Hindlimb muscle (tissue), 1 donor: ENCODE measurements around the gene HSPA14. TPM values are rescaled to one million over a fixed set of nuclear protein-coding genes. Genes with fewer than 3 reads are reported as not detected.
"Not testable (repeated sequence)": the region's sequence is repeated elsewhere in the genome, so short reads cannot be mapped to it uniquely, and the experiment has no call there.

Experiments used
- DNase-seq: peaks from one replicate; pipeline ENCODE4 v3.0.0-alpha.2; 2013
- polyA plus RNA-seq: library from polyadenylated mRNA; unstranded; fragments of 120-200 nt; gene quantifications from one replicate; pipeline ENCODE4 v1.2.1, GENCODE V29; 2013; ENCODE audit not compliant: insufficient read length

The HSPA14 gene
- polyA plus RNA-seq, 1 donor: 13.3 TPM

DNA sequence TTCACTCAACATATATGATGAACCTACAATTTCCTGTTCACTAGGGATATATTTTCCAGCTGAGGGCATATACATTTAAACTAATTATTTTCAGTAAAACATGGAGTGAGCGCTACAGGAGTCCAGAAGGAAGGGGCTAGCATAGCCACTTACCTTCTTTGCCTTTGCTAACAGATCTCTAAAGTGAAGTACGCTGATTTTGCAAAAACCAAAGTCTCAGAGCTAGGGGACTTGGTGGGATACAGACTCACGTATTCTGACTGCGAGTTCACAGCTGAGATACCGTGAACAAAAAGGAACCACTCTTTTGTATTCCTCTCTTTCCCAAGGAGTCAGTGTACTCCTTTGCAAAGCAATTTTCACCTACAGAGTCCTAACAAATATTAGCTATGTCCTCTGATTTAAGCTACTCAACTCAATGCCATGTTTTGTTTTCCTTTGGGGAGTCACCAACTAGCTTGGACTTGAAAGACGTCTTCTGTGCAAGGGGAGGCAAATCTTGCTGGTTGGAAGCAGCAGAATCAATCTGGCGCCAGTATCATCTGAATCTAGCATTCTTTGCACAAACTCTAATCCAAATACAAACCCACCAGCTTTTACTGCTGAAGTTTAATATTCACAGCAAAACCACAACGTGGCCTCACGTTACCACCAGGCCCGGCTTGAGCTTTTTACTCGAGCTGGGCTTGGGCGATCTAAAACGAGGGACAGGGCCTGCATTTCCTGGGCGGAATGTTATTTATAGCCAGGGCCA lies 926 bp upstream of the HSPA14 start:
- DNase-seq: no peak

DNA sequence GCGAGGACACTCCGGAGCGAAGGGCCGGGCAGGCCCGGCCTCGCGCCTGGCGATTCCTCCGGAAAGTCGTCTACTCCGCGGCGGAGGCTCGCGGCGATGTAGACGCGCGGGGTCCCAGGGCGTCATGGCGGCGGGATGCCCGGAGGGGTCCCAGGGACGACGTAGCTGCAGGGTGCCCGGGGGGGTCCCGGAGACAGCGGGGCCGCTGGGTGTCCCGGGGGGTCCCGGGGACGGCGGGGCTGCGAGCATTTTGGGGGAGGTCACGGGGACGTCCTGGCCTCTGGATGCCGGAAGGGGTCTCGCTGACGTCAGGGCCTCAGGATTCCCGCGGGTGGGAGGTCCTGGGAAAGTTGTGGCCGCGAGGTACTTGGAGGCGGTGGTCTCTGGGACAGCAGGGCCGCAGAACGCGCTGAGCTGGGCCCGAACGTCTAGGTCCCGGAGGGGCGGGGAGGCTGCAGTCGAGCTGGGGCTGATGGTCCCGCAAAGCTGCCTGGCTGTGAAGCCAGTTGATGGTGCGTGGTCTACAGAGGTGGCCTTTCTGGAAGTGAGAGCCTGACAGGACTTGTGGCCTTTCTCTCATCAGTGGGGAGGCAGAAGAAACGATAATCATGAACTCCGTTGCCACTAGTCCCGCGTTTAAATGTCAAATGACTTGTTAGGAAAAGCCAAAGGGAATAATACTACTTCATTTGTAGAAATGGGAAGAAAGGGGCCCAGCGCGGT lies 637 bp downstream of the HSPA14 start:
- peak; percentile 38 for DNase-seq

DNA sequence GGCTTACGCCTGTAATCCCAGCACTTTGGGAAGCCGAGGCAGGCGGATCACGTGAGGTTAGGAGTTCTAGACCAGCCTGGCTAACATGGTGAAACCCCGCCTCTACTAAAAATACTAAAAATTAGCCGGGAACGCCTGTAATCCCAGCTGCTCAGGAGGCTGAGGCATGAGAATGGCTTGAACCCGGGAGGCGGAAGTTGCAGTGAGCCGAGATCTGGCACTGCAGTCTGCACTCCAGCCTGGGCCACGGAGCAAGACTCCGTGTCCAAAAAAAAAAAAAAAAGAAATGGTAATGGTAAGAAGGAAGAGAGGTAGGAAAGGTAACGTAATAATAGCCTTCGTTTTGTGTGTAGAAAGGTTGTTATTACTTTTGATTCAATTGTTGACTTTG lies 1.2 kb downstream of the HSPA14 start:
- no peak for DNase-seq

DNA sequence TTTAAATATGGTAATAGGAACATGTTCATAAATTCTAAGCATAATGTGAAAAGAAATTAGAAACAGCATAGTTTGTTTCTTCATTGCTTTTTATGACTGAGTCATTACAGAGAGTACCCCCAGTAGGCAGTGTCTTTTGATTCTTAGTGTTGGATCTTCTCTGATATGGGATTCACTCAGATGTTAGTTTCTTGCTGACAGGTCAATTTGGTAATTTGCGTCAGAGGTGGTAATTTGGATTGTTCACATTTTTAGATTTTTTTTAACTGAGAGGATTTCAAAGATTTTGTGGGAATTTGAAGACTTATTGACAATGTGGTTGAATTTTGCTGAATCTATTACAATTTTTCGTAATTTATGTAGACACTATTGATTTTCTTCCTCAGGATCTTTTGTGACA lies 2.1 kb downstream of the HSPA14 start:
- DNase-seq: no peak

DNA sequence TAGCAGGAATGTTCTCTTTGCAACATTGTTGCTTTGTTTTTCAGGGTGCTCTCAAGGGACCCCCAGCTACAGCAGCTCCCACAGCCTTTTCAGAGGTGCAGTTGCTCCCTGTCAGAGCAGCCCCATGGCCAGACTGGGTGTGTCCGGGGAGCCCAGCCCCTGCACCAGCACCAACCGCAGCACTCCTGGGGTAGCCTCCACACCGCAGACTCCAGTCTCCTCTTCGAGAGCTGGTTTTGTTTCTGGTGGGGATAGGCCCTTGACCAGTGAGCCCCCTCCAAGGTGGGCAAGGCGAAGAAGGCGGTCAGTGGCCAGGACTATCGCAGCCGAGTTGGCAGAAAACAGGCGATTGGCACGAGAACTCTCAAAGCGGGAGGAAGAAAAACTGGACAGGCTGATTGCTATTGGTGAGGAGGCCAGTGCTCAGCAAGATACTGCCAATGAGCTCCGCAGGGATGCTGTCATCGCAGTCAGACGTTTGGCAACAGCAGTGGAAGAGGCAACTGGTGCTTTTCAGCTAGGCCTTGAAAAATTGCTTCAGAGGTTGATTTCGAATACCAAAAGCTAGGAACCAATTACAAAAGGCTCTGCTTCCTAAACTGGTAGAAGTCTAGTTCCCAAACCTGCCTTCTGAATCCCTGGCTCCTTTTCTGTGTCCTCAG lies 5.4 kb downstream of the HSPA14 start:
- no peak for DNase-seq

DNA sequence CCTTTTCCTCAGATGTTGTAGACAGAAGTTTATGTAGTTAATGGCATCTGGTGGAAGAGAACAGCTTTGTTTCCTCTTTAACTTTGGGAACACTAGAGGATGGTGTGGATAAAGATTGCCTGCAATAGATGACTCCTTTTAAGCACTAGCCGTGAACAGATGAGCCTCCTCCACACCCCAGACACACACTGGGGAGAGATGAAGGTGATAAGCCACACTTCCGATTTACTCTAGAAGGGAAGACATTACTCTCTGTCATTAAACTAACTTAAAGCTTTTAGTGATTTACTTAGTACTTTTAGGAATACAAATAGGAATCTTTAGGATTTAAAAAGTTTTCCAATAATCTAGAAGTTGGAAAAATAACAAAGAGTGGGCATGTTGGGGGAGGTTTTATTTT lies 6.8 kb downstream of the HSPA14 start:
- no peak for DNase-seq

DNA sequence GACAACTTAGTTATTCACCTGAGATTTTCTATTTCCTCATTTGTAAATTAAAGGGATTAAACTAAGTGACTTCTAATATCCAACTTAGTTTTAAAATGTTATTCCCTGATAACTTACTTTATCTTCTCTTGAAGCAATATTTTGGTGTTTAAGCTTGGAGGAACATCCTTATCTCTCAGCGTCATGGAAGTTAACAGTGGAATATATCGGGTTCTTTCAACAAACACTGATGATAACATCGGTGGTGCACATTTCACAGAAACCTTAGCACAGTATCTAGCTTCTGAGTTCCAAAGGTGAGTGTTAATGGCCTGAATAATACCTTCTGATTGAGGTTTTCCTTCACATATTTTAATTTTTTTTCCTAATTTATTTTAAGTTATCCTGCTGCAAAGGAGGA lies 14.1 kb downstream of the HSPA14 start:
- no peak for DNase-seq

DNA sequence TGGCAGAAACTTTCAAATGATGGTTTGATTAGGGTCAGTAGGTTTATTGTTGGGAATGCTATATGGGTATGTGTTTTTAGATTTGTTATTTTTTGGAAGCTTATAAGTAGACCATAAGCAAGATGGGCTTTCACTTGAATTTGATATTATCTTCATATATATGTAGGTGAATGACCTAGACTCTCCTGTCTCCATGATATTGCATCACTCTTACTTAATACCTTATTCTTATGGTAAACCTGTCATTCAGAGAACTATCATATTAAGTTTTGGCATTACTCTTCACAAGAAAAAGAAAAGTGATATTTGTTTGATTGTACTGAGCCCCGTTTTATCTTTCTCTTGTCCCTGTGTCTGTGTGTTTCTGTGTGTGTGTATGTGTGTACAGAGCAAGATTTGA lies 17.3 kb downstream of the HSPA14 start:
- DNase-seq: no peak

DNA sequence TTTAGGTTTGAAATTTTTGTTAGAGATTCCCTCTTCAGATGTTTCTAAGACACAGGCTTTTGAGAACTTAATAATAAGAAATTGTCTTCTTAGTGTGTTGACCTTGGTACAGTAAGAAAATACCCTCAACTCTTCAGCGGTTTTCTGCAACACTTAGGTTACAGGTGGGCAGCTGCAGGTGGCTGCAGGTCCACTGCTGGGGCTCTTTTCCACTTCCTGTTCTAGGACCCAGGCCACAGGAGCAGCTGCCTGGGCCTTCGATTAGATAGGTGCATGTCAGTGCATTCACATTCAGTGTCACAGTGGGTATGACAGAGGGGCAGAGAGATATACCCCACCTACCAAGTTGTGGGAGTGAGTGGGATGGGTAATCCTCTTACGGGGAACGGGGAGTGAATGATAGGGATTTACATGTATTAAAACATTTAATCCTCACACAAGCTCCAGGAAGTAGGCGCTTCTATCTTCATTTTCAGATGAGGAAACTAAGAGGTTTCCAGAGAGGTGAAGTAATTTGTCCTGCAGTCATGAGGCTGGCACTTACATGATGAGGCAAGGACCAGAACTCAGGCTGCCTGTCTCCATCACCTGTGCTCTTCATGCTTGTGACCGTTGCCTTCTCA lies 20.3 kb downstream of the HSPA14 start:
- DNase-seq: no peak

DNA sequence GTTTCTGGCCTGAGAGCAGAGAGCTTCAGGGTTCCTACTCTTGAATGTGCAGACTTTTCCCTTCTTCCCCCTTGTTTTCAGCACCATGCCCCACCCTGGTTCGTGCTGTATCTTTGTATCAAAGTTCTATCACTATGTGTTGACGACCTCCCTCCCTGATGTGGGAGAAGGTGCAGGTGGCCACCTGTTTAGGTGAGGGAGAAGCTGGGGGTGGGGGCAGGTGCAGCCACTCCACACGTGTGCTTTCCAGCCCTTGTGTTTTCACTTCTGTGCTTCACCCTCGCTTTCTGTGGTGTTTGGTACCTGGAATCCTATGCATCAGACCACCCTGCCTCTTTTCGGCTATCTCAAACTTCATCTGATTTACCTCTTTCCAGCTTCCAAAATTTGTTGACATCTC lies 20.9 kb downstream of the HSPA14 start:
- DNase-seq: no peak

DNA sequence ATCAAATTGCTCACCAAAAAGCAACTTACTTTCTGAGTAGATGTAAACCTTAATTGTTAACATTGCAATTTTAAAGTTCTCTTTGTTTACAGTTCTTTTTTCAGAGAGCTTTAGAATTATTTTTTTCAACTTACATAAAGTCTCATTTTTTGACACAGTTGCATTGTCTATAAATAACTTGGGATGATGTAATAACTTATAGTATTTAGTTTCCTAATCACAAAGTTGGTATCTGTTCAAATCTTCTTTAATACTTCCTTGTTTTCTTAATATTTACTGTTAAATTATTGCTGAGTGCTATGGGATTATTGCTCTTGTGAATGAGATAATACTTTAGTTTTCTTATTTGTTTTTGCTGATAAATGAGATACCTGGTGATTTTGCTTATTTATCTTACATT lies 21.7 kb downstream of the HSPA14 start:
- DNase-seq: no peak

DNA sequence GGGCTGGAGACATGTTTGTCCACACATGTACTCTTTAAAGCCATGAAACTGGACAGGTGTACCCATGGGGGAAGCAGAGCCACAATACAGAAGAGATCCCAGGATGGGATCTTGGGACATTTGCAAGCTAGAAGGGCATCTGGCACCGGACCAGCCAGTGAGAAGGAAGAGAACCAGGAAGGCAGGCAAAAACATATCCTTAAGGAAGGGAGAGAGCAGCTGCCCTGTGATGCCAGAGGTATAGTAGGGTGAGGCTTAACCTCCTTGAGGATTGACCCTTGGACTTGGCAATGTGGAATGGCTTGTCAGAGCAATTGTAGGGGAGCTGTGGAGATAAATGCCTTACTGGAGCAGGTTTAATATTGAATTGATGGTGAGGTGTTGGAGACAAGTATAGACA lies 22.7 kb downstream of the HSPA14 start:
- no peak for DNase-seq

DNA sequence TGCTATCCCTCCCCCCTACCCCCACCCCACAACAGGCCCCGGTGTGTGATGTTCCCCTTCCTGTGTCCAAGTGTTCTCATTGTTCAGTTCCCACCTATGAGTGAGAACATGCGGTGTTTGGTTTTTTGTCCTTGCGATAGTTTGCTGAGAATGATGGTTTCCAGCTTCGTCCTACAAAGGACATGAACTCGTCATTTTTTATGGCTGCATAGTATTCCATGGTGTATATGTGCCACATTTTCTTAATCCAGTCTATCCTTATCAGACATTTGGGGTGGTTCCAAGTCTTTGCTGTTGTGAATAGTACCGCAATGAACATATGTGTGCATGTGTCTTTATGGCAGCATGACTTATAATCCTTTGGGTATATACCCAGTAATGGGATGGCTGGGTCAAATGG lies 26.4 kb downstream of the HSPA14 start:
- DNase-seq: not testable (repeated sequence)

DNA sequence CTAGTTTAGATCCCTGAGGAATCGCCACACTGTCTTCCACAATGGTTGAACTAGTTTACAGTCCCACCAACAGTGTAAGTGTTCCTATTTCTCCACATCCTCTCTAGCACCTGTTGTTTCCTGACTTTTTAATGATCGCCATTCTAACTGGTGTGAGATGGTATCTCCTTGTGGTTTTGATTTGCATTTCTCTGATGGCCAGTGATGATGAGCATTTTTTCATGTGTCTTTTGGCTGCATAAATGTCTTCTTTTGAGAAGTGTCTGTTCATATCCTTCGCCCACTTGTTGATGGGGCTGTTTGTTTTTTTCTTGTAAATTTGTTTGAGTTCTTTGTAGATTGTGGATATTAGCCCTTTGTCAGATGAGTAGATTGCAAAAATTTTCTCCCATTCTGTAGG lies 26.8 kb downstream of the HSPA14 start:
- DNase-seq: not testable (repeated sequence)

DNA sequence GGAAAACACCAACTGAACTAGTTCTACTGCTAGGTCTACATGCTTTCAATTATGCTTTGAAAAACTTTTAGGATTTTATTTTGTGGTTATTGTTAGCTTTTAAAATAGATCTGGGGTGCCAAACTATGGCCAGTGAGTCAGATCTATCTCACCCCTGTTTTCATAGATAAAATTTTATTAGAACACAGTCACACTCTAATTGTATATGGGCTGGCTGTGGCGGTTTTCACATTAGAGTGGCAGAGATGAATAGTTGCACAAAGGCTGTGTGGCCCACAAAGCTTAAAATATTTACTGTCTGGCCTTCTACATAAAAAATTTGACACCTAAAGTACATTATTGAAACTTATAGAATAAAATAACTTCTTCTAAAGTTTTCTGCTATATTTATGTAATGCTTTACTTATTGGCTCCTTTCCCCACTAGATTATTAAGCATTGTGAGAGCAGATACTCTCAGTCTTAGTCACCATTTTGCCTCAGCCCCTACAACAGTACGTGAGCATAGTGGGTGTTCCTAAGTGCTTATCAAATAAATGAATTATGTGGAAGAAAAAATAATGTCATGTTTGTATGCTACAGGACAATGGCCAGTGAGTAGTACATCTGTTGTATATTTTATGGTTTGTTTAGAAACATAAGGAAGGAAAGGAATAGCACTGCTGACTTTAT lies 35.1 kb downstream of the HSPA14 start:
- DNase-seq: no peak

DNA sequence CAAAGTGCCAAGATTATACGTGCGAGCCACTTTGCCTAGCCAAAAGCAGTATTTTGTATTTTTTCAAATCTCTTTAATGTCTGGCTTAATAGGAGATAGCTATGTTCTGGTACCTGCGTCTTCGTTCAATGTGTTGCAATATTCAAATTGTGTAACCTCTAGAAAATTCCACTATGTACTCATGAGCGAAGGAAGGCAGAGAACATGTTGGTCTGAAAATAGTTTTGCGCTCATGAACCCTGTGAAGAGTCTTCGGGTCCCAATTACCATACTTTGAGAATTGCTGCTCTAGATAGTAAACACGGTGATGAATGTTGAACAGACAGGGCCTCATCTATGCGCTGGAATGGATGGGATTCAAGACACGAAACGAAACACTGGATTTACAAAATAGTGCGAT lies 37.8 kb downstream of the HSPA14 start:
- no peak for DNase-seq

DNA sequence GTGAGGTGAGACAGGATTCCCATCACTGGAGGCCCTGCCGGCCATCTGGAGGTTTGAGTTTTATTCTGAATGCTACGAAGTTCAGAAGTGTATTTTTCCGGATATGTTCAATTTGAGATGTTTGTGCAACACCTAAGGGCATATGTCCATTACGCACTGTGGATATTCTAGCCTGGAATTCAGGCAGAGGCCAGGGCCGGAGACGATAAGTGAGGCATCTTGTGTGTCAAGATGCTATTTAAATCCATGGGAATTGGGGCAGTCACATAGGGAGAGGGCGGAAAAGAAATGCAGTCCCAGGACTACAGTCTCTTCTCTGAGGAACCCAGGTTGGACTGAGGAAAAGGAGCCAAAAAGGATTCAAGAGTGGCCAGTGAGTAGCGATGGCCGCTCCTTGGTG lies 38.7 kb downstream of the HSPA14 start:
- no peak for DNase-seq

DNA sequence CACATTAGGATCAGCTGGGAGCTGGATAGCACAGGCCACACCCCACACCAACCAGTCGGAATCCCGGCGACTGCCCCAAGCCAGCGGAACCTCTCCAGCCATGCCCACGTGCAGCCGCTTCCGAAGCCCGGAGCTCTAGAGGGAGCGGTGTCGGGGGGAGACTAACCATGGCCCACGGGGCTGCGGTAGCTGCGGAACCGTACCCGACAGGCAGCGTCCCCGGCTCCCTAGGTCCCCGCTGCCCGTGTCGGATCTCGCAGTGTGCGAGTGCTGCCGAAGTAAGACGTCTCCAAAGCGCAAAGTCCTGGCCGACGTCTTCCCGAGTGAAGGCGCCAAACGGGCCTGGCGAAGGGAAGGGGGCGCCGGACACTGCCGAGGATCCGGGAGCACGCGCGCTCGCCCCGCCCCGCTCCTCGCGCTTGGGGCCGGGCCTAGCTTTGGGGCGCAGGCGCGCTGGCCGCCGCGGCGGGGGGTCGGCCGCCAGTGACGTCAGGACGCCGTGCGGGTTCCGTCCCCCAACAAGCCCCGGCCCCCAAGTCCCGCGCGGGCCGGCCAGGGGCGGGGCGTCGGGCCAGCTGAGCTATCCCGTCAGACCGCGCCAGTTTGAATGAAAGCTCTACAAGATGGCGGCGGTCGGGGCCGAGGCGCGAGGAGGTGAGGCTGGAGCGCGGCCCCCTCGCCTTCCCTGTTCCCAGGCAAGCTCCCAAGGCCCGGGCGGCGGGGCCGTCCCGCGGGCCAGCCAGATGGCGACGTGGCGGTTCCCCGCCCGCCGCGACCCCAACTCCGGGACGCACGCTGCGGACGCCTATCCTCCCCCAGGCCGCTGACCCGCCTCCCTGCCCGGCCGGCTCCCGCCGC lies 40.4 kb downstream of the HSPA14 start, which contains the start of gene SUV39H2:
Gene SUV39H2 (plus strand): TSS at position 601 of the 858 bp plus-strand sequence. CDS start 23 bp downstream, at position 624.
- DNase-seq: peak; percentile 99

DNA sequence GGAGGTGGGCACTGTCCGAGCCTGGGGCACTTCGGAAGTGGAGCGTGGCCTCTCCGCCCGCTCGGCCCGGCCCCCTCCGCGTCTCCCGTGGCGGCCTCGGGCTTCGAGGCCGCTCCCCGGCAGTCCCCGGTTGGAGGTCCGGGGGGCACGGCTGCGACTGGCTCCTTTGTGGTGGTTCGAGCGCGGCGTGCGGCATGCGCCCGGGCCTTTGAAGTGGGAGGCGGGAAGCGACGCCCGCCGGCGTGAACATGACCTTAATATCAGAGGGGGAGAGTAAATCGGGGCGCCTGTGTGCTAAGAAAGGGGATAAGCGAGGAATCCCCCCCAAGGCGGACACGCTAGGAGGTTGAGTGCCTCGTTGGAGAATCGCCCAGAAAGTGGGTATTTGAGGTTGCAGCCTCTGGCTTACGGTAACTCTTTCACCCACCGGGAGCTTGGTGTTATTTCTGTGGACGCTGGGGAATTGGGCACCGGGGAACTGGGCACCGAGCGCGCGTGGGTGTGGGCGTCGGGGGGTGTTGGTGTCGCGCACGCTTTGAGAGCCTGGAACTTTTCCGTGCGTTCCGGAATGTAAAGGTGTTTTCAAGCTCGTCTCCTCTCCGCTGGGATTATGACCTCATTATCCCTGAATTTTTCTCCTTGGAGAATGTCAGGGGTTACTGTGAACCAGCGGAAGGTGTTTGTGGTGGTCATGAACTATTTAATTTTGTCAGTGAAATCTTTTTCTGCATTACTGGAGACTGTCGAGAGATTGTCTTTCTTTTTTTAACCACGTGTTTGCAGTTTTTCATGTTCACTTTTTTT lies 41.2 kb downstream of the HSPA14 start:
- peak; percentile 29 for DNase-seq

DNA sequence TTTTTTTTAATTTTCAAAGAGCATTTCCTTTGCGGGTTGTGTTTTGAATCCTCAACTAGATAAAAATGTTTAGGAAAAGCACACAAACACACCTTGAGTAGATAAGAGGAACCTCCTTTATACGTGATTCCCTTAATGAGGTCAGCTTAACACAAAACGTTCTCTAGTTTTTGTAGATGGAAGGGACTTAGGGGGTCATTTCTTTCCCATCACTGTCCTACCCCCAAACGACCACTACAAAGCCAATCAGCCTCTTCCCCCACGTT lies 41.8 kb downstream of the HSPA14 start:
- no peak for DNase-seq

DNA sequence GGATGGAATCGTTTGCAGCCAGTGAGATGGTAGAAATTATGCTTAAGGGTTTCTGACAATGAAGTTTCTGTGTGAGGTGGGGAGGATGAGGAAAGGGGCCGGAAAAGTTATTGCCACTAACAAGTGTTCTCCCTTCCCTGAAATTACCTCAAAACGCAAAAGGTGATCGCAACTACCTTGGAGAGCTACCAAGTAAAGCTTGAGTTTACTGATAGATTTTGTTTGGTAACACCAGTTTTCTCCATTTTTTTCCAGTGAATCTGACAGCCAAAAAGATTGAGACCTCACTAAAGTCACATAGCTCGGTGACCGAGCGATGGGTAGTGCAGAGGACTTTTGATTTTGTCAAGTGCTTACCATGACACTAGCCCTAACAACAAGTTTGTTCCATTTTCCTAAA lies 42.1 kb downstream of the HSPA14 start:
- no peak for DNase-seq
